ENCODE data around the gene TK1.

GRCh38 chr17:78180508-78180907 is 6.3 kb downstream of the TK1 start:
- TF ChIP-seq CHD4 (IDR thresholded peaks at IDR 0.05; ENCODE audit: borderline replicate concordance) (no peak), USF2 (IDR thresholded peaks at IDR 0.05) (no peak), ZSCAN20 (CRISPR knock-in tag; IDR thresholded peaks at IDR 0.05) (no peak)
- TF ChIP-seq, protein P1, sequence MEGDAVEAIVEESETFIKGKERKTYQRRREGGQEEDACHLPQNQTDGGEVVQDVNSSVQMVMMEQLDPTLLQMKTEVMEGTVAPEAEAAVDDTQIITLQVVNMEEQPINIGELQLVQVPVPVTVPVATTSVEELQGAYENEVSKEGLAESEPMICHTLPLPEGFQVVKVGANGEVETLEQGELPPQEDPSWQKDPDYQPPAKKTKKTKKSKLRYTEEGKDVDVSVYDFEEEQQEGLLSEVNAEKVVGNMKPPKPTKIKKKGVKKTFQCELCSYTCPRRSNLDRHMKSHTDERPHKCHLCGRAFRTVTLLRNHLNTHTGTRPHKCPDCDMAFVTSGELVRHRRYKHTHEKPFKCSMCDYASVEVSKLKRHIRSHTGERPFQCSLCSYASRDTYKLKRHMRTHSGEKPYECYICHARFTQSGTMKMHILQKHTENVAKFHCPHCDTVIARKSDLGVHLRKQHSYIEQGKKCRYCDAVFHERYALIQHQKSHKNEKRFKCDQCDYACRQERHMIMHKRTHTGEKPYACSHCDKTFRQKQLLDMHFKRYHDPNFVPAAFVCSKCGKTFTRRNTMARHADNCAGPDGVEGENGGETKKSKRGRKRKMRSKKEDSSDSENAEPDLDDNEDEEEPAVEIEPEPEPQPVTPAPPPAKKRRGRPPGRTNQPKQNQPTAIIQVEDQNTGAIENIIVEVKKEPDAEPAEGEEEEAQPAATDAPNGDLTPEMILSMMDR (IDR thresholded peaks at IDR 0.05) = no peak
- TF ChIP-seq, protein P2, sequence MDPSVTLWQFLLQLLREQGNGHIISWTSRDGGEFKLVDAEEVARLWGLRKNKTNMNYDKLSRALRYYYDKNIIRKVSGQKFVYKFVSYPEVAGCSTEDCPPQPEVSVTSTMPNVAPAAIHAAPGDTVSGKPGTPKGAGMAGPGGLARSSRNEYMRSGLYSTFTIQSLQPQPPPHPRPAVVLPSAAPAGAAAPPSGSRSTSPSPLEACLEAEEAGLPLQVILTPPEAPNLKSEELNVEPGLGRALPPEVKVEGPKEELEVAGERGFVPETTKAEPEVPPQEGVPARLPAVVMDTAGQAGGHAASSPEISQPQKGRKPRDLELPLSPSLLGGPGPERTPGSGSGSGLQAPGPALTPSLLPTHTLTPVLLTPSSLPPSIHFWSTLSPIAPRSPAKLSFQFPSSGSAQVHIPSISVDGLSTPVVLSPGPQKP (IDR thresholded peaks at IDR 0.05; ENCODE audit: low read depth, low read length) = no peak
